A549 (cell line): Measurements from ENCODE around the gene ERP44.

Source experiments
- CEBPB ChIP-seq, 2 experiments: fragments of >200 bp in 1 of 2; sonication (Bioruptor Twin) in 1 of 2; formaldehyde crosslinking in 1 of 2; IDR thresholded peaks; 2 replicates each; pipeline ENCODE4 v1.6.1; 2012 to 2016
- CHD2 ChIP-seq: fragments of 150-350 bp; IDR thresholded peaks from 2 replicates; pipeline ENCODE4 v1.6.1; 2014; ENCODE audit warnings: low read length; ENCODE audit not compliant: partially characterized antibody
- GATA3 ChIP-seq: IDR thresholded peaks from 2 replicates; pipeline ENCODE4 v1.6.1; 2012; ENCODE audit warnings: borderline replicate concordance
- HDAC2 ChIP-seq: fragments of 200-600 bp; sonication (generic); IDR thresholded peaks from 2 replicates; pipeline ENCODE4 v1.6.1; 2016
- JUN ChIP-seq, 2 experiments: fragments of >200 bp; sonication (Bioruptor Twin); formaldehyde crosslinking; IDR thresholded peaks; 2 replicates in 1 of 2; 3 replicates in 1 of 2; pipeline ENCODE4 v1.6.1; 2016 to 2017
- MYC ChIP-seq: IDR thresholded peaks from 2 replicates; pipeline ENCODE4 v1.6.1; 2012; ENCODE audit warnings: mild to moderate bottlenecking, inconsistent platforms, low read length, improper control_type of control experiment, borderline replicate concordance
- POLR2A ChIP-seq: IDR thresholded peaks from 2 replicates; pipeline ENCODE4 v1.6.1; 2012; ENCODE audit warnings: mild to moderate bottlenecking, low read length
- RFX5 ChIP-seq: fragments of 450-650 bp; IDR thresholded peaks from 2 replicates; pipeline ENCODE4 v1.7.1; 2014; ENCODE audit warnings: antibody characterized with exemption, mild to moderate bottlenecking, moderate library complexity
- SMC3 ChIP-seq: fragments of >200 bp; sonication (Bioruptor Twin); formaldehyde crosslinking; IDR thresholded peaks from 3 replicates; pipeline ENCODE4 v1.6.1; 2018; ENCODE audit warnings: inconsistent platforms
- SREBF2 ChIP-seq: fragments of 450-650 bp; IDR thresholded peaks from 2 replicates; pipeline ENCODE4 v1.6.1; 2014; ENCODE audit warnings: mild to moderate bottlenecking, moderate library complexity
- ZFP36 ChIP-seq: fragments of 450-650 bp; IDR thresholded peaks from 2 replicates; pipeline ENCODE4 v1.6.1; 2014; ENCODE audit warnings: borderline replicate concordance; ENCODE audit not compliant: partially characterized antibody
- ZSCAN20 ChIP-seq: fragments of 250-450 bp; sonication (Bioruptor Pico); IDR thresholded peaks from 2 replicates; pipeline ENCODE4 v1.8.0; 2022; ENCODE audit warnings: mild to moderate bottlenecking, moderate library complexity
- TF ChIP-seq, protein P1 (sequence below): fragments of >200 bp; sonication (Bioruptor Twin); formaldehyde crosslinking; IDR thresholded peaks from 3 replicates; pipeline ENCODE4 v1.5.1; 2016
- TF ChIP-seq, protein P2 (sequence below): fragments of >200 bp; sonication (Bioruptor Twin); formaldehyde crosslinking; IDR thresholded peaks from 3 replicates; pipeline ENCODE4 v1.6.1; 2016

GRCh38 chr9:100030548-100030947 lies 68.3 kb downstream of the ERP44 start:
- TF ChIP-seq HDAC2, result no peak
- no peak for TF ChIP-seq CHD2
- TF ChIP-seq, protein P1, sequence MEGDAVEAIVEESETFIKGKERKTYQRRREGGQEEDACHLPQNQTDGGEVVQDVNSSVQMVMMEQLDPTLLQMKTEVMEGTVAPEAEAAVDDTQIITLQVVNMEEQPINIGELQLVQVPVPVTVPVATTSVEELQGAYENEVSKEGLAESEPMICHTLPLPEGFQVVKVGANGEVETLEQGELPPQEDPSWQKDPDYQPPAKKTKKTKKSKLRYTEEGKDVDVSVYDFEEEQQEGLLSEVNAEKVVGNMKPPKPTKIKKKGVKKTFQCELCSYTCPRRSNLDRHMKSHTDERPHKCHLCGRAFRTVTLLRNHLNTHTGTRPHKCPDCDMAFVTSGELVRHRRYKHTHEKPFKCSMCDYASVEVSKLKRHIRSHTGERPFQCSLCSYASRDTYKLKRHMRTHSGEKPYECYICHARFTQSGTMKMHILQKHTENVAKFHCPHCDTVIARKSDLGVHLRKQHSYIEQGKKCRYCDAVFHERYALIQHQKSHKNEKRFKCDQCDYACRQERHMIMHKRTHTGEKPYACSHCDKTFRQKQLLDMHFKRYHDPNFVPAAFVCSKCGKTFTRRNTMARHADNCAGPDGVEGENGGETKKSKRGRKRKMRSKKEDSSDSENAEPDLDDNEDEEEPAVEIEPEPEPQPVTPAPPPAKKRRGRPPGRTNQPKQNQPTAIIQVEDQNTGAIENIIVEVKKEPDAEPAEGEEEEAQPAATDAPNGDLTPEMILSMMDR, result no peak
- no peak for TF ChIP-seq RFX5
- TF ChIP-seq JUN (IDR thresholded peaks at IDR 0.05), result no peak
- TF ChIP-seq POLR2A, result no peak
- TF ChIP-seq, protein P2, sequence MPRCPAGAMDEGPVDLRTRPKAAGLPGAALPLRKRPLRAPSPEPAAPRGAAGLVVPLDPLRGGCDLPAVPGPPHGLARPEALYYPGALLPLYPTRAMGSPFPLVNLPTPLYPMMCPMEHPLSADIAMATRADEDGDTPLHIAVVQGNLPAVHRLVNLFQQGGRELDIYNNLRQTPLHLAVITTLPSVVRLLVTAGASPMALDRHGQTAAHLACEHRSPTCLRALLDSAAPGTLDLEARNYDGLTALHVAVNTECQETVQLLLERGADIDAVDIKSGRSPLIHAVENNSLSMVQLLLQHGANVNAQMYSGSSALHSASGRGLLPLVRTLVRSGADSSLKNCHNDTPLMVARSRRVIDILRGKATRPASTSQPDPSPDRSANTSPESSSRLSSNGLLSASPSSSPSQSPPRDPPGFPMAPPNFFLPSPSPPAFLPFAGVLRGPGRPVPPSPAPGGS, result no peak
- no peak for TF ChIP-seq CEBPB (IDR thresholded peaks at IDR 0.05)
- no peak for TF ChIP-seq SMC3
- no peak for TF ChIP-seq GATA3
- TF ChIP-seq SREBF2, result no peak
- no peak for TF ChIP-seq ZSCAN20 (CRISPR knock-in tag)
- TF ChIP-seq ZFP36, result no peak
- TF ChIP-seq MYC, result no peak
